Smooth muscle cell (in vitro differentiated cells): Measurements from ENCODE around the gene MDH1B. TPM values are rescaled to one million over a fixed set of nuclear protein-coding genes. Genes with fewer than 3 reads are reported as not detected.

Source experiments
- DNase-seq: peaks from one replicate; lab custom pipeline; 2025; ENCODE audit not compliant: unreplicated experiment; lab: John Stamatoyannopoulos, UW
- H2AFZ ChIP-seq: fragments of 200-600 bp; sonication (generic); 2 replicates; pipeline ENCODE4 v1.6.0; 2016; ENCODE audit warnings: antibody characterized with exemption, low read depth, mild to moderate bottlenecking
- H3F3A ChIP-seq: fragments of 200-600 bp; sonication (generic); 2 replicates; pipeline ENCODE4 v1.6.0; 2017; ENCODE audit warnings: antibody characterized with exemption, low read depth
- H3K27ac ChIP-seq: fragments of 200-600 bp; sonication (generic); 2 replicates; pipeline ENCODE4 v1.5.1; 2016; ENCODE audit warnings: low read depth, mild to moderate bottlenecking
- H3K27me3 ChIP-seq: fragments of 200-600 bp; sonication (generic); 2 replicates; pipeline ENCODE4 v1.6.1; 2016; ENCODE audit warnings: low read depth, mild to moderate bottlenecking
- H3K36me3 ChIP-seq: fragments of 200-600 bp; sonication (generic); 2 replicates; pipeline ENCODE4 v1.5.1; 2016; ENCODE audit warnings: low read depth
- H3K4me1 ChIP-seq: fragments of 200-600 bp; sonication (generic); 2 replicates; pipeline ENCODE4 v1.5.1; 2016; ENCODE audit warnings: low read depth
- H3K4me2 ChIP-seq: fragments of 200-600 bp; sonication (generic); 2 replicates; pipeline ENCODE4 v1.6.0; 2016; ENCODE audit warnings: mild to moderate bottlenecking
- H3K4me3 ChIP-seq: fragments of 200-600 bp; sonication (generic); 2 replicates; pipeline ENCODE4 v1.5.1; 2016; ENCODE audit warnings: mild to moderate bottlenecking
- H3K79me2 ChIP-seq: fragments of 200-600 bp; sonication (generic); 2 replicates; pipeline ENCODE4 v1.6.0; 2016; ENCODE audit warnings: low read depth, mild to moderate bottlenecking
- H3K9ac ChIP-seq: fragments of 200-600 bp; sonication (generic); 2 replicates; pipeline ENCODE4 v1.6.0; 2016; ENCODE audit warnings: low read depth
- H3K9me3 ChIP-seq: fragments of 200-600 bp; sonication (generic); replicated peaks from 2 replicates; pipeline ENCODE4 v1.5.1; 2016; ENCODE audit warnings: low read depth
- H4K20me1 ChIP-seq: fragments of 200-600 bp; sonication (generic); 2 replicates; pipeline ENCODE4 v1.6.0; 2016; ENCODE audit warnings: low read depth
- CTCF ChIP-seq: fragments of 200-600 bp; sonication (generic); IDR thresholded peaks from 2 replicates; pipeline ENCODE4 v1.5.1; 2017; ENCODE audit warnings: borderline replicate concordance, mild to moderate bottlenecking, antibody characterized with exemption; ENCODE audit not compliant: insufficient read depth, poor library complexity, severe bottlenecking
- whole genome bisulfite sequencing: methylation state at CpG from one replicate; pipeline ENCODE4 v1.1.7; 2016; ENCODE audit warnings: low lambda C conversion rate; 5-methylcytosine and 5-hydroxymethylcytosine counted together
- polyA plus RNA-seq: library from polyadenylated mRNA; unstranded; fragments of >200 nt; fragmentation: Nextera tagmentation; extraction: Ambion mirVana; gene quantifications from 2 replicates; pipeline ENCODE4 v1.2.1, GENCODE V29; 2016
- total RNA-seq: library from RNA; depleted of rRNA; stranded (reverse); fragments of >200 nt; gene quantifications from 2 replicates; pipeline ENCODE4 v1.2.3, GENCODE V29; 2014

The MDH1B gene
- total and polyA plus RNA-seq, 2 experiments from 2014 or later: 0.13 to 0.15 TPM

- Histone ChIP-seq H4K20me1 (no peaks in the 10 kb centered on the region), H3K9me3 (no peaks in the 10 kb centered on the region), H3K27me3 (peaks cover 18% of the 10 kb centered on the region), H2AFZ (no peak overlapping the region), H3K4me3 (no peak overlapping the region), H3K4me1 (no peaks in the 10 kb centered on the region), H3K9ac (no peak overlapping the region), H3K36me3 (no peaks in the 10 kb centered on the region), H3K27ac (no peak overlapping the region), H3F3A (no peaks in the 10 kb centered on the region), H3K4me2 (no peak overlapping the region), H3K79me2 (no peaks in the 10 kb centered on the region)
- WGBS: 68% methylated on average over 8 of the region's 8 CpGs
- TF ChIP-seq CTCF: no peak
- DNase-seq: no peak
Observed at GRCh38 chr2:206700156-206700555, 65.0 kb downstream of the MDH1B start.

GRCh38 chr2:206698811-206699210 lies 66.3 kb downstream of the MDH1B start:
- Histone ChIP-seq H3F3A (no peaks in the 10 kb centered on the region), H4K20me1 (no peaks in the 10 kb centered on the region), H3K9ac (no peak overlapping the region), H2AFZ (no peak overlapping the region), H3K4me2 (no peak overlapping the region), H3K27me3 (peaks cover 18% of the 10 kb centered on the region), H3K9me3 (no peaks in the 10 kb centered on the region), H3K4me3 (no peak overlapping the region), H3K27ac (no peak overlapping the region), H3K79me2 (no peaks in the 10 kb centered on the region), H3K4me1 (no peaks in the 10 kb centered on the region), H3K36me3 (no peaks in the 10 kb centered on the region)
- no peak for DNase-seq
- no peak for TF ChIP-seq CTCF
- 61% methylated on average over 3 of the region's 3 CpGs for WGBS

GRCh38 chr2:206696910-206697309 lies 68.2 kb downstream of the MDH1B start:
- Histone ChIP-seq H4K20me1 (no peaks in the 10 kb centered on the region), H3K36me3 (no peaks in the 10 kb centered on the region), H3K79me2 (no peaks in the 10 kb centered on the region), H3F3A (no peaks in the 10 kb centered on the region), H3K9me3 (no peaks in the 10 kb centered on the region), H3K4me1 (no peaks in the 10 kb centered on the region), H3K4me3 (no peak overlapping the region), H3K27ac (no peak overlapping the region), H3K4me2 (no peak overlapping the region), H2AFZ (no peak overlapping the region), H3K27me3 (peaks cover 18% of the 10 kb centered on the region), H3K9ac (no peak overlapping the region)
- DNase-seq: no peak
- no peak for TF ChIP-seq CTCF

DNA sequence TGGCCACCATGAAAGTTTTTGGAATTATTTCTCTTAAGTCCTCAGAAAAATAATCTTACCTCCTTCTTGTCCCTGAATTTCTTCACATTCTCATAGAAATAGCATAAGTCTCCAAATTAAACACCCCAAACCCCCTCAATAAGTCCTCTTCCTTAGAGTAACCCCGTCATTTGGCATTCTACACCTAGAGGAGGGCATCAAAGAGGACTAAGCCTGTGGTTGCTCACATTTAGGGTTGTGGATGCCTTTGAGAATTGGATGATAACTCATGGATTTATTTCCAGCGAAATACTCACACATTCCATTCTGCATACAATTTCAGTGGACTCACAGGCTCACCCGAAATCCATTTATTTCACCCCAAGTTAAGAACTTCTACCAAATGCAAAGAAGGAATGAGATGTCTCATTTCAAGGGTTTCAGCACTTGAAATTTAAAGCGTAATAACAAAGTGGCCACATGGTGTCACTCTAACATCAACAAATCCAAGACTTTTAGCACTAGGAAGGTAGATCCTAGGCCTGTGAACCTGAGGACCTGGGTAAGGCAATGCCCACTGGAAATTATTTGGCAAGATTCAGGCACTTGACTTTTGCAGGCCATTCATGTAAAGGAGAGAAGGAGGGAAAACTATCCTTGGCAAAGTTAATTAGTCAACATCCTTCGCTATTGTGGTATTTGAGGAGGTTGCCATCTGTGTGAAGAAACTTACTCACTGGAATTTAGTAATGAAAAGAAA lies 71.6 kb downstream of the MDH1B start:
- Histone ChIP-seq H3K36me3 (no peaks in the 10 kb centered on the region), H4K20me1 (no peaks in the 10 kb centered on the region), H3K9ac (no peak overlapping the region), H3K27me3 (peaks cover 5% of the 10 kb centered on the region), H3K4me3 (no peak overlapping the region), H3K9me3 (no peaks in the 10 kb centered on the region), H3K79me2 (no peaks in the 10 kb centered on the region), H3K27ac (no peak overlapping the region), H2AFZ (no peak overlapping the region), H3K4me1 (no peaks in the 10 kb centered on the region), H3F3A (no peaks in the 10 kb centered on the region), H3K4me2 (no peak overlapping the region)
- DNase-seq: no peak
- WGBS: 21% methylated on average over 5 of the region's 5 CpGs
- TF ChIP-seq CTCF: peak; percentile 65
